SH-SY5Y (cell line): ENCODE data around the gene MTHFD2.

ENCODE experiments used
- GATA2 ChIP-seq: IDR thresholded peaks from 2 replicates; pipeline ENCODE4 v1.6.1; 2011; ENCODE audit warnings: mild to moderate bottlenecking, low read depth, low read length
- GATA3 ChIP-seq: IDR thresholded peaks from 2 replicates; pipeline ENCODE4 v1.6.1; 2011; ENCODE audit warnings: low read depth, mild to moderate bottlenecking, low read length, moderate library complexity

DNA sequence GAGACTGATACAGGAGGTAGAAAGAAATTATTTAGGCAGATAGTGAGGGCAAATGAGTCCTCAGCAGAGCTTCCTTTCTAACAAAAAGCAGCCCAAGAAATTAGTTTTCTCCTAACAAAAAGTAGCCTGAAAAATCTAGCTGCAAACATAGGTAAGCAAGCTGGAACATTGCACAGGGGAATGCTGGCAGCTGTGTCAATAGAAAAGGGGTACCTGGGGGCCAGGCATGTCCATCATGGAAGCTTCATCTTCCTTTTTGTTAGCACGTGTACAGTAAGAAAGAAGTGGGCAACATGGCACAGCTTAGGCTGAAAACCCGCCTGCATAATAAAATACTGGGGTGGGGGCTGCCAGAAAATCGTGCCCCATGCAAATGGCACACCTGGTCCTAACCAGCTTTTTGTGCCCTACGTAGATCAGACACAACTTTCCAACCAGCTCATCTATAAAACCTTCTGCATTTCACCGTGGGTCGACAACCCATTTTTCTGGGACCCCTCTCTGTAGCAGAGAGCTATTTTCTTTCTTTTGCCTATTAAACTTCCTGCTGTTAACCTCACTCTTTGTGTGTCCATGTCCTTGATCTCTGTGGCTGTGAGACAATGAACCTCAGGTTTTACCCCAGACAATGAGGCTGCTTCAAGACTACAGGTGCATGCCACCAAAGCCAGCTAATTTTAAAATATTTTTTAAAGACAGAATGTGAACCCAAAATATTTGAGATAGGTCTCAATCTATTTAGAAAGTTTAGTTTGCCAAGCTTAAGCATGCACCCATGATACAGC lies 6.6 kb upstream of the MTHFD2 start:
- TF ChIP-seq GATA3 (no peak), GATA2 (no peak)
